MM.1S (cell line): ENCODE results near the gene UGT1A5.

Source experiments
- EZH2 ChIP-seq: fragments of 300-600 bp; sonication (generic); optimal IDR thresholded peaks from 2 replicates; pipeline ENCODE3; 2017; ENCODE audit warnings: low read depth, mild to moderate bottlenecking, antibody characterized with exemption, low read length, mixed read lengths
- TF ChIP-seq, protein P1 (sequence below): fragments of 300-600 bp; sonication (generic); IDR thresholded peaks from 2 replicates; pipeline ENCODE4 v1.5.1; 2016; ENCODE audit warnings: antibody characterized with exemption, low read length, mixed read lengths

DNA sequence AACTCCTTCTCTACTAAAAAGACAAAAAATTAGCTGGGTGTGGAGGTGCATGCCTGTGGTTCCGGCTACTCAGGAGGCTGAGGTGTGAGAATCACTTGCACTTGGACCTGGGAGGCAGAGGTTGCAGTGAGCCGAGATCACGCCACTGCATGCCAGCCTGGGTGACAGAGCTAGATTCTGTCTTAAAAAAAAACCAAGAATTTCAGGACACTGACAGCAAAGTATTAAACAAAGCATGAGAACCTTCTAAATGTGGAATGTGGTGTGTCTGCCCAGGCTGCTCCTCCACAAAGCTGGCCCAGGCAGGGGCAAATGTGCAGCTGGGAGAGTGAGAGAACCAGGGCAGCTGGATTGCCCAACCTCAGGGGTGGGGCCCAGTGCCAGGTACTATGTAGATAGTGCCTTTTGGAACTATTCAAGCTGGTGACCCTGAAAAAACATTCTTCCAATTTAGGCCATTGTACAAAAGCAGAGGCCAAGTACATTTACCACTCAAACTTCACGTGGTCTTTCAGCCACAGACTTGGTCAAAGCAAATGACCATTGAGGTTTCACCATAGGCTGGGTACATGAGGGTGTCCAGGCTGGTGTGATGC, 6.7 kb upstream of the UGT1A5 start:
- TF ChIP-seq, protein P1, sequence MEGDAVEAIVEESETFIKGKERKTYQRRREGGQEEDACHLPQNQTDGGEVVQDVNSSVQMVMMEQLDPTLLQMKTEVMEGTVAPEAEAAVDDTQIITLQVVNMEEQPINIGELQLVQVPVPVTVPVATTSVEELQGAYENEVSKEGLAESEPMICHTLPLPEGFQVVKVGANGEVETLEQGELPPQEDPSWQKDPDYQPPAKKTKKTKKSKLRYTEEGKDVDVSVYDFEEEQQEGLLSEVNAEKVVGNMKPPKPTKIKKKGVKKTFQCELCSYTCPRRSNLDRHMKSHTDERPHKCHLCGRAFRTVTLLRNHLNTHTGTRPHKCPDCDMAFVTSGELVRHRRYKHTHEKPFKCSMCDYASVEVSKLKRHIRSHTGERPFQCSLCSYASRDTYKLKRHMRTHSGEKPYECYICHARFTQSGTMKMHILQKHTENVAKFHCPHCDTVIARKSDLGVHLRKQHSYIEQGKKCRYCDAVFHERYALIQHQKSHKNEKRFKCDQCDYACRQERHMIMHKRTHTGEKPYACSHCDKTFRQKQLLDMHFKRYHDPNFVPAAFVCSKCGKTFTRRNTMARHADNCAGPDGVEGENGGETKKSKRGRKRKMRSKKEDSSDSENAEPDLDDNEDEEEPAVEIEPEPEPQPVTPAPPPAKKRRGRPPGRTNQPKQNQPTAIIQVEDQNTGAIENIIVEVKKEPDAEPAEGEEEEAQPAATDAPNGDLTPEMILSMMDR: no peak
- no peak for TF ChIP-seq EZH2
